Naive thymus-derived CD4-positive, alpha-beta T cell (primary cell): Measurements from ENCODE around the gene FOSL2. TPM values are rescaled to one million over a fixed set of nuclear protein-coding genes. Genes with fewer than 3 reads are reported as not detected.
A peak's percentile ranks its signal among the peaks of the same experiment; 100 is the strongest.

ENCODE experiments used
- ATAC-seq: fragments of 150-1000 bp; cut with Tn5 transposase; 2 replicates; pipeline ENCODE4 v1.10.0; 2021; ENCODE audit warnings: mild to moderate bottlenecking, moderate library complexity
- CTCF ChIA-PET: fragments of 350-600 bp; sonication (Branson Sonifier 250); formaldehyde crosslinking; loops from one replicate; lab custom pipeline; 2021; ENCODE audit warnings: antibody characterized with exemption; lab: Charles Lee
- POLR2A ChIA-PET: fragments of 350-600 bp; sonication (Branson Sonifier 250); formaldehyde crosslinking; loops from one replicate; lab custom pipeline; 2021; ENCODE audit warnings: antibody characterized with exemption, inconsistent platforms; lab: Charles Lee
- DNase-seq, 9 donors: peaks; one replicate each; pipeline versions ENCODE4 v3.0.0 to v3.0.0-alpha.2; 2020 to 2022; ENCODE audit warnings: mixed read lengths in 1 of 9
- H3K27ac ChIP-seq: one replicate; pipeline ENCODE4 v1.7.0; 2013; ENCODE audit warnings: mild to moderate bottlenecking, low read depth, low read length, moderate library complexity
- H3K27me3 ChIP-seq, 2 donors: one replicate each; pipeline ENCODE4 v1.7.0; 2013; ENCODE audit warnings: low read length in 2 of 2, mild to moderate bottlenecking in 2 of 2, moderate library complexity in 2 of 2; ENCODE audit not compliant: control insufficient read depth in 2 of 2, insufficient read depth in 2 of 2
- H3K36me3 ChIP-seq, 3 experiments: 1 replicate in 2 of 3; 2 replicates in 1 of 3; pipeline ENCODE4 v1.7.0; 2013; ENCODE audit warnings: low read length in 3 of 3, mild to moderate bottlenecking in 3 of 3, moderate library complexity in 1 of 3; ENCODE audit not compliant: insufficient read depth in 3 of 3, control insufficient read depth in 2 of 3
- H3K4me1 ChIP-seq, 2 donors: one replicate each; pipeline ENCODE4 v1.7.0; 2013; ENCODE audit warnings: low read length in 2 of 2, mild to moderate bottlenecking in 2 of 2, moderate library complexity in 1 of 2; ENCODE audit not compliant: control insufficient read depth in 2 of 2, insufficient read depth in 2 of 2
- H3K4me3 ChIP-seq: 2 replicates; pipeline ENCODE4 v1.7.0; 2013; ENCODE audit warnings: mild to moderate bottlenecking, low read length
- H3K9me3 ChIP-seq, 3 experiments: 1 replicate in 2 of 3; 2 replicates in 1 of 3; pipeline ENCODE4 v1.7.0; 2013; ENCODE audit warnings: low read length in 3 of 3; ENCODE audit not compliant: control insufficient read depth in 2 of 3
- H3K27ac Mint-ChIP-seq, 9 donors: one replicate each; pipeline ENCODE4 v1.8.0; 2020 to 2022; ENCODE audit warnings: mixed read lengths in 9 of 9, mild to moderate bottlenecking in 8 of 9, moderate library complexity in 5 of 9, inconsistent platforms in 2 of 9
- H3K27me3 Mint-ChIP-seq, 5 donors: one replicate each; pipeline ENCODE4 v1.8.0; 2021 to 2022; ENCODE audit warnings: mixed read lengths in 5 of 5, mild to moderate bottlenecking in 1 of 5
- H3K36me3 Mint-ChIP-seq, 5 donors: one replicate each; pipeline ENCODE4 v1.8.0; 2020 to 2022; ENCODE audit warnings: mixed read lengths in 5 of 5, mild to moderate bottlenecking in 3 of 5, inconsistent platforms in 1 of 5
- H3K4me1 Mint-ChIP-seq, 7 donors: one replicate each; pipeline ENCODE4 v1.8.0; 2020 to 2022; ENCODE audit warnings: mixed read lengths in 7 of 7, mild to moderate bottlenecking in 3 of 7, inconsistent platforms in 1 of 7
- H3K4me3 Mint-ChIP-seq, 10 donors: one replicate each; pipeline ENCODE4 v1.8.0; 2020 to 2022; ENCODE audit warnings: mild to moderate bottlenecking in 10 of 10, mixed read lengths in 10 of 10, moderate library complexity in 6 of 10, inconsistent platforms in 2 of 10
- H3K9me3 Mint-ChIP-seq, 11 donors: one replicate each; pipeline ENCODE4 v1.8.0; 2020 to 2022; ENCODE audit warnings: mixed read lengths in 11 of 11, mild to moderate bottlenecking in 4 of 11, inconsistent platforms in 1 of 11, moderate library complexity in 1 of 11
- intact Hi-C, 2 donors: fragments of 100-400 bp; cut with micrococcal nuclease; formaldehyde crosslinking; loops; one replicate each; pipeline ENCODE4 v1.15.1; 2023
- polyA plus RNA-seq, 2 donors: library from polyadenylated mRNA; unstranded; fragments of 300-500 nt; fragmentation: Illumina TruSeq; gene quantifications; one replicate each; pipeline ENCODE4 v1.2.3, GENCODE V29; 2021
- total RNA-seq, 6 experiments: library from RNA in 5 of 6; stranded (reverse) in 5 of 6; gene quantifications; 1 replicate in 5 of 6; 2 replicates in 1 of 6; pipeline ENCODE4 v1.2.3 and lab custom pipeline; 2021 to 2026

Gene FOSL2
- total and polyA plus RNA-seq, 7 experiments from 2014 or later, result 0.25 to 251 (median 1.3) TPM

- no peaks in the 10 kb centered on the region for H3K9me3 Mint-ChIP-seq
- peak overlapping the region; percentile 66 to 99 (median 97) for H3K27ac Mint-ChIP-seq
- DNase-seq, result no peak
- H3K27me3 ChIP-seq, result no peaks in the 10 kb centered on the region
- peaks cover 0 to 5% (median 0%) of the 10 kb centered on the region in 5 donors for H3K36me3 Mint-ChIP-seq
- H3K36me3 ChIP-seq, result no peaks in the 10 kb centered on the region
- POLR2A ChIA-PET, result interaction anchor here (0.7 to 3.0 kb wide), 4 partner anchors 16 to 653 kb away, joined by 3 to 13 read pairs (median 5); partner anchors contain the start of gene MRPL33
- H3K4me3 ChIP-seq, result no peak overlapping the region
- ATAC-seq, result peak; percentile 33
- H3K9me3 ChIP-seq, result no peaks in the 10 kb centered on the region
- H3K4me3 Mint-ChIP-seq, result peak overlapping the region in 9 of 10 donors; percentile 7 to 84 (median 70)
- CTCF ChIA-PET, result no interaction called here
- H3K4me1 ChIP-seq, result peaks cover 24 to 30% of the 10 kb centered on the region in 2 donors
- no peaks in the 10 kb centered on the region for H3K27me3 Mint-ChIP-seq
- intact Hi-C loops, result loop anchor here (1.0 to 2.0 kb wide), 3 partner anchors 15 to 33 kb away; partner anchors contain the start of gene FOSL2 (in 1 of the 2)
- peaks cover 33 to 53% (median 46%) of the 10 kb centered on the region in 7 donors for H3K4me1 Mint-ChIP-seq
- no peak overlapping the region for H3K27ac ChIP-seq
Observed at GRCh38 chr2:28424799-28425463, 32.3 kb downstream of the FOSL2 start.

DNA sequence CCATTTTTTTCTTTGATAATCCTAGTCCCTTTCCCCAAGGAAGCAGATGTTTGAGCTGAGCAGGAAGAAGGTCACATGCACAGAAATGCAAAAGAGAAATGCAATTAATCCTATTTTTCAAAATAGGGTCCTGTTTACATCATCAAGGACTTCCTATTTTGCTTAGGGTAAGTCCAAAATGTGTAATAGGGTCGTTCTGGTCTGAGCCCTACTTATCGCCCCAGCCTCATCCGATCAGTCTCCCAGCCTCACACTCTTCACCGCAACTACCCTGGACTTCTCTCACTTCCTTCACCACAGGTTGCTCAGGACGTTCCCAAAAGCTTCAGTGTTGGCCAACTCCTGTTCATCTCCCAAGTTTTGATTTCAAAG is 32.8 kb downstream of the FOSL2 start:
- no peaks in the 10 kb centered on the region for H3K9me3 ChIP-seq
- peak overlapping the region in 1 of 10 donors; percentile 78 for H3K4me3 Mint-ChIP-seq

DNA sequence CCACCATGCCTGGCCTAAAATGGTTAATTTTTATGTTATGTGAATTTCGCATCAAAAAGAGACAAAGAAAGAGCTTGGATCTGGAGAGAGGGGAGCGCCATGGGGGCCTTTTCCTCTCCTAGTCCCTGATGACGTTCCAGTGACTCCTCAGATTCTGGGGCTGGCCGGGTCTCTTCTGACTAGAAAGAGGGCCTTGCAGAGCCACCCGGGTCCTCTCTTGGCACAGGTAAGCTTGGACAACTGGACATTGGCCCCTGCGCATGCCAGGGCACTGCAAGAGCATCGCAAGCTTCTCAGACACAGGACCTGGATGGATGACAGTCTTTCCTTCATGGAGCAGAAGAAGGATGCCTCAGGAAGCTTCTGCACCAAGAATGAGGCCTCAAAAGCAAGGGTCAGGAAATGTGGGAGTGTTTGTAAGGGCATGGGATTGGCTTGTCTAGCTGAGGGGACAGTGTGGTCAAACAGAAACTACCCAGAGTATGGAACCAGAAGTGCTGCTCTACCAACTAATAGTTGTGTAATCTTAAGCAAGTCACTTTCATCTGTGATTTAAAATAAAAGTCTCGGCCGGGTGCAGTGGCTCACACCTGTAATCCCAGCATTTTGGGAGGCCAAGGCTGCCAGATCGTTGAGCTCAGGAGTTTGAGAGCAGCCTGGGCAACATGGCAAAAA is 35.2 kb downstream of the FOSL2 start:
- no peaks in the 10 kb centered on the region for H3K27me3 ChIP-seq
- Mint-ChIP-seq H3K4me1 (peaks cover 29 to 51% (median 37%) of the 10 kb centered on the region in 7 donors), H3K4me3 (no peak overlapping the region), H3K9me3 (peaks cover 0 to 2% (median 0%) of the 10 kb centered on the region in 11 donors), H3K27ac (peak overlapping the region in 1 of 9 donors; percentile 37), H3K27me3 (no peaks in the 10 kb centered on the region), H3K36me3 (peaks cover 0 to 2% (median 0%) of the 10 kb centered on the region in 5 donors)
- CTCF ChIA-PET, result no interaction called here
- H3K4me1 ChIP-seq, result peaks cover 22 to 28% of the 10 kb centered on the region in 2 donors
- POLR2A ChIA-PET, result interaction anchor here (0.6 kb wide), 3 partner anchors 10 to 27 kb away, joined by 3 to 6 read pairs (median 3); no protein-coding TSS in a partner anchor
- no peaks in the 10 kb centered on the region for H3K9me3 ChIP-seq
- no peaks in the 10 kb centered on the region for H3K36me3 ChIP-seq
- intact Hi-C loops, result no loop called here
- DNase-seq (no peak), ATAC-seq (no peak)
- no peak overlapping the region for H3K4me3 ChIP-seq
- H3K27ac ChIP-seq, result no peak overlapping the region

More for the DNA sequence above, 32.8 kb downstream of the FOSL2 start:
- peaks cover 24 to 30% of the 10 kb centered on the region in 2 donors for H3K4me1 ChIP-seq
- no peak overlapping the region for H3K4me3 ChIP-seq
- POLR2A ChIA-PET, result interaction anchor here (0.7 to 1.2 kb wide), 2 partner anchors 21 to 654 kb away, joined by 3 to 4 read pairs; partner anchors contain the start of gene MRPL33
- peak overlapping the region in 6 of 9 donors; percentile 32 to 98 (median 84) for H3K27ac Mint-ChIP-seq
- CTCF ChIA-PET, result interaction anchor here (0.6 kb wide), 1 partner anchor 722 kb away, joined by 3 read pairs; no protein-coding TSS in a partner anchor
- ATAC-seq (no peak), DNase-seq (no peak)
- no peaks in the 10 kb centered on the region for H3K9me3 Mint-ChIP-seq
- H3K4me1 Mint-ChIP-seq, result peaks cover 33 to 56% (median 46%) of the 10 kb centered on the region in 7 donors
- peaks cover 0 to 5% (median 0%) of the 10 kb centered on the region in 5 donors for H3K36me3 Mint-ChIP-seq
- intact Hi-C loops, result loop anchor here in 1 of 2 donors (2.0 kb wide), 1 partner anchor 23 kb away; no protein-coding TSS in a partner anchor
- H3K36me3 ChIP-seq, result no peaks in the 10 kb centered on the region
- H3K27ac ChIP-seq, result no peak overlapping the region
- no peaks in the 10 kb centered on the region for H3K27me3 ChIP-seq
- H3K27me3 Mint-ChIP-seq, result no peaks in the 10 kb centered on the region

GRCh38 chr2:28428486-28428885 is 35.8 kb downstream of the FOSL2 start:
- H3K4me1 Mint-ChIP-seq, result peaks cover 23 to 45% (median 31%) of the 10 kb centered on the region in 7 donors
- H3K9me3 ChIP-seq, result peaks cover 0 to 4% (median 0%) of the 10 kb centered on the region in 3 experiments
- peaks cover 0 to 8% (median 1%) of the 10 kb centered on the region in 11 donors for H3K9me3 Mint-ChIP-seq
- intact Hi-C loops, result no loop called here
- no peak overlapping the region for H3K27ac Mint-ChIP-seq
- ATAC-seq (no peak), DNase-seq (no peak)
- no peak overlapping the region for H3K4me3 ChIP-seq
- no peaks in the 10 kb centered on the region for H3K27me3 Mint-ChIP-seq
- peaks cover 0 to 8% (median 0%) of the 10 kb centered on the region in 5 donors for H3K36me3 Mint-ChIP-seq
- no peak overlapping the region for H3K27ac ChIP-seq
- CTCF ChIA-PET, result no interaction called here
- H3K4me3 Mint-ChIP-seq, result no peak overlapping the region
- peaks cover 16 to 22% of the 10 kb centered on the region in 2 donors for H3K4me1 ChIP-seq
- POLR2A ChIA-PET, result interaction anchor here (0.6 kb wide), 1 partner anchor 27 kb away, joined by 6 read pairs; no protein-coding TSS in a partner anchor
- H3K36me3 ChIP-seq, result no peaks in the 10 kb centered on the region
- H3K27me3 ChIP-seq, result no peaks in the 10 kb centered on the region

- peaks cover 13 to 46% (median 18%) of the 10 kb centered on the region in 7 donors for H3K4me1 Mint-ChIP-seq
- H3K27me3 Mint-ChIP-seq, result no peaks in the 10 kb centered on the region
- H3K4me3 Mint-ChIP-seq, result peak overlapping the region in 1 of 10 donors; percentile 34
- H3K36me3 Mint-ChIP-seq, result peaks cover 0 to 13% (median 0%) of the 10 kb centered on the region in 5 donors
- intact Hi-C loops, result no loop called here
- H3K27ac Mint-ChIP-seq, result no peak overlapping the region
- ATAC-seq (no peak), DNase-seq (no peak)
- no peak overlapping the region for H3K27ac ChIP-seq
- H3K27me3 ChIP-seq, result no peaks in the 10 kb centered on the region
- H3K36me3 ChIP-seq, result no peaks in the 10 kb centered on the region
- H3K4me3 ChIP-seq, result no peak overlapping the region
- peaks cover 0 to 4% (median 0%) of the 10 kb centered on the region in 3 experiments for H3K9me3 ChIP-seq
- CTCF ChIA-PET, result no interaction called here
- POLR2A ChIA-PET, result no interaction called here
- peaks cover 3 to 13% of the 10 kb centered on the region in 2 donors for H3K4me1 ChIP-seq
- H3K9me3 Mint-ChIP-seq, result peaks cover 0 to 14% (median 1%) of the 10 kb centered on the region in 11 donors
Observed at GRCh38 chr2:28429636-28430376, 37.1 kb downstream of the FOSL2 start.

GRCh38 chr2:28430377-28430765 is 37.7 kb downstream of the FOSL2 start:
- Mint-ChIP-seq H3K4me1 (peaks cover 9 to 46% (median 12%) of the 10 kb centered on the region in 7 donors), H3K4me3 (peak overlapping the region in 1 of 10 donors; percentile 34), H3K36me3 (peaks cover 0 to 13% (median 0%) of the 10 kb centered on the region in 5 donors), H3K9me3 (peaks cover 0 to 14% (median 3%) of the 10 kb centered on the region in 11 donors), H3K27me3 (no peaks in the 10 kb centered on the region), H3K27ac (no peak overlapping the region)
- Histone ChIP-seq H3K27me3 (no peaks in the 10 kb centered on the region), H3K9me3 (peaks cover 0 to 4% (median 0%) of the 10 kb centered on the region in 3 experiments), H3K36me3 (no peaks in the 10 kb centered on the region), H3K27ac (no peak overlapping the region), H3K4me3 (no peak overlapping the region), H3K4me1 (peaks cover 0 to 7% of the 10 kb centered on the region in 2 donors)
- POLR2A ChIA-PET, result no interaction called here
- ATAC-seq (no peak), DNase-seq (no peak)
- CTCF ChIA-PET, result no interaction called here
- intact Hi-C loops, result no loop called here
